Smooth muscle cell of trachea (primary cell): ENCODE data around the gene KRTAP8-1. TPM values are rescaled to one million over a fixed set of nuclear protein-coding genes. Genes with fewer than 3 reads are reported as not detected.

ENCODE experiments used
- total RNA-seq: library from RNA; depleted of rRNA; stranded (reverse); fragments of >200 nt; gene quantifications from 2 replicates; pipeline ENCODE4 v1.2.1, GENCODE V29; 2014

KRTAP8-1 gene, protein sequence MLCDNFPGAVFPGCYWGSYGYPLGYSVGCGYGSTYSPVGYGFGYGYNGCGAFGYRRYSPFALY
- not detected in 2 replicates for total RNA-seq

DNA sequence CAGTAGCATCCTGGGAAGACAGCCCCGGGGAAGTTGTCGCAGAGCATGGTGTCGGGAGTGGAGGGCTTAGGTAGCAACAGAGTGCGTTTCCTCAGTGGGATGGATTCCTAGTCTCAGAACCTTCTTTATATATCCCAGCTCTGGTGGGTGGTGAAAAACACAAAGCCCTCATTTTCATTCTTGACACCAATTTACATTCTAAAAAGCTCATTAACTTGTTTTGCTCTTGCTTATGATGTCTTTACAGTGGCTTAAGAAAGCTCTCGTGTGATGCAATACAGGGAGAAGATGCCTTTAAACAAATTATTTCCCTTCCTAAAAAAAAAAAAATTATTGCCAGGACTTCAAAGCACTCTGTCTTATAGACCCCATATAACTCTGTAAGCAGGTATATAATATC, at the start of gene KRTAP8-1:
TSS of gene KRTAP8-1 (minus strand) at position 101 of the 400 bp plus-strand sequence. CDS start at position 47, 54 bp downstream.

DNA sequence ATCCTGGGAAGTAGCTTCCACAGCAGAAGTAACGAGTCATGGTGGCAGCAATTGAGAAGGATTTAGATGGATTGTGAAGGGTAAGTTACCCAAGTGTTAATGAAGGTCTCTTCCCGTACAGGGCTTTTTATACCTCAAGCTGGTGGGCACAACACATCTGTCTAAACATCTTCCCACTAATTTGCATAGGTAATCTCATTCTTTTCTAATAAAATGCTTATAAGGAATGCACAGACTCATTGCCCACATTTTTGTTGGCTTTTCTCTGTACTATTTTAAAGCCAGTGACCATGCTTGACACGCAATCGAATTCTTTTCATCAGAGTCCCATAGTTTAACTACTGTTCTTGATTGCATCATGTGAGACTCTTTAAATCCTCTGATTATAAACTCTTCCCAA, 16.6 kb upstream of the KRTAP8-1 start, which contains the start of gene KRTAP7-1:
TSS of gene KRTAP7-1 (minus strand) at position 101 of the 400 bp plus-strand sequence. CDS start at position 40, 61 bp downstream.

Other genes starting within 250 kb of the KRTAP8-1 start
- gene KRTAP22-2, start 222.9 kb downstream of the KRTAP8-1 start, total RNA-seq: not detected in 2 replicates
- gene KRTAP6-3, start 220.8 kb downstream of the KRTAP8-1 start, total RNA-seq: not detected in 2 replicates
- gene KRTAP6-2, start 214.4 kb downstream of the KRTAP8-1 start, total RNA-seq: not detected in 2 replicates
- gene KRTAP22-1, start 212.2 kb downstream of the KRTAP8-1 start, total RNA-seq: not detected in 2 replicates
- not detected in 2 replicates for gene KRTAP6-1, start 199.3 kb downstream of the KRTAP8-1 start, total RNA-seq
- gene KRTAP20-1, start 196.8 kb downstream of the KRTAP8-1 start, total RNA-seq: not detected in 2 replicates
- not detected in 2 replicates for gene KRTAP20-4, start 192.6 kb downstream of the KRTAP8-1 start, total RNA-seq
- not detected in 2 replicates for gene KRTAP20-2, start 178.1 kb downstream of the KRTAP8-1 start, total RNA-seq
- gene KRTAP20-3, start 170.4 kb downstream of the KRTAP8-1 start, total RNA-seq: not detected in 2 replicates
- not detected in 2 replicates for gene KRTAP21-3, start 94.5 kb downstream of the KRTAP8-1 start, total RNA-seq
- gene KRTAP21-2, start 66.0 kb downstream of the KRTAP8-1 start, total RNA-seq: not detected in 2 replicates
- gene KRTAP21-1, start 57.8 kb downstream of the KRTAP8-1 start, total RNA-seq: not detected in 2 replicates
- gene KRTAP7-1, start 16.5 kb upstream of the KRTAP8-1 start, total RNA-seq: not detected in 2 replicates
- not detected in 2 replicates for gene KRTAP11-1, start 68.3 kb upstream of the KRTAP8-1 start, total RNA-seq
- gene KRTAP19-8, start 225.2 kb upstream of the KRTAP8-1 start, total RNA-seq: not detected in 2 replicates